Choroid plexus epithelial cell (primary cell): Measurements from ENCODE around the gene FAM25G.

ENCODE experiments used
- DNase-seq: peaks from one replicate; pipeline ENCODE4 v3.0.0-alpha.2; 2010; ENCODE audit warnings: low read depth
- H3K4me3 ChIP-seq: 2 replicates; pipeline ENCODE4 v1.5.1; 2011; ENCODE audit warnings: low read depth, mild to moderate bottlenecking, control low read depth, low read length, moderate library complexity
- TF ChIP-seq, protein P1 (sequence below): conservative IDR thresholded peaks from 2 replicates; pipeline ENCODE4 v1.5.1; 2011; ENCODE audit warnings: low read depth, mild to moderate bottlenecking, control low read depth, inconsistent platforms, low read length, moderate library complexity

FAM25G gene

DNA sequence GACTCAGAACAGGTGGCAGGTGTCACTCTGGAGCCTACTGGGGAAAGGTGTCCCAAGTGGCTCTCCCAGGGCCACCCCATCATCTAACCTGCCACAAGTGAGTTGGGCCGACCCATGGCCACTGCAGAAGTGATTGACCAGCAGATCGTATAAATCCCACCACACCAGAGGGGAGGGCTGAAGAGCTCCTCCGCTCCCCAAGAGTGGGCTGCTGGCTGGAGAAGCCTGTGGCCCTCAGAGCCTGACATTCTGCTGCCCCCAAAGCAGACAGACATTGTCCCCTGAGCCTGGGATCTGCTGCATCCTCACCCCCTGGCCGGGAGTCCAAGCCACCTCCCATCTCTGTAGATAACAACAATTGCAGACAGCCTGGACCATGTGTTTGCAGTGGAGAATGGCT lies 44.3 kb downstream of the FAM25G start:
- no peak for DNase-seq
- TF ChIP-seq, protein P1, sequence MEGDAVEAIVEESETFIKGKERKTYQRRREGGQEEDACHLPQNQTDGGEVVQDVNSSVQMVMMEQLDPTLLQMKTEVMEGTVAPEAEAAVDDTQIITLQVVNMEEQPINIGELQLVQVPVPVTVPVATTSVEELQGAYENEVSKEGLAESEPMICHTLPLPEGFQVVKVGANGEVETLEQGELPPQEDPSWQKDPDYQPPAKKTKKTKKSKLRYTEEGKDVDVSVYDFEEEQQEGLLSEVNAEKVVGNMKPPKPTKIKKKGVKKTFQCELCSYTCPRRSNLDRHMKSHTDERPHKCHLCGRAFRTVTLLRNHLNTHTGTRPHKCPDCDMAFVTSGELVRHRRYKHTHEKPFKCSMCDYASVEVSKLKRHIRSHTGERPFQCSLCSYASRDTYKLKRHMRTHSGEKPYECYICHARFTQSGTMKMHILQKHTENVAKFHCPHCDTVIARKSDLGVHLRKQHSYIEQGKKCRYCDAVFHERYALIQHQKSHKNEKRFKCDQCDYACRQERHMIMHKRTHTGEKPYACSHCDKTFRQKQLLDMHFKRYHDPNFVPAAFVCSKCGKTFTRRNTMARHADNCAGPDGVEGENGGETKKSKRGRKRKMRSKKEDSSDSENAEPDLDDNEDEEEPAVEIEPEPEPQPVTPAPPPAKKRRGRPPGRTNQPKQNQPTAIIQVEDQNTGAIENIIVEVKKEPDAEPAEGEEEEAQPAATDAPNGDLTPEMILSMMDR: no peak
- no peak overlapping the region for H3K4me3 ChIP-seq

DNA sequence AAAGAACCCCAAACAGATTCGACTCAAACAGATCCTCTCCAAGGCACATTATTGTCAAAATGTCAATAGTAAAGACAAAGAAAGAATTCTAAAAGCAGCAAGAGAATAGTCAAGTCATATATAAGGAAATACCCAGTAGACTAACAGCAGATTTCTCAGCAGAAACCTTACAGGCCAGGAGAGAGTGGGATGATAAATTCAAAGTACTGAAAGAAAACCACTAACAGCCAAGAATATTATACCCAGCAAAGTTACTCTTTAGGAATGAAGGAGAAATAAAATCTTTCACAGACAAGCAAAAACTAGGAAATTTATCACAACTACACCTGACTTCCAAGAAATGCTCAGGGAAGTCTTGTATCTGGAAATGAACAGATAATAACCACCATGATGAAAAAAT lies 45.8 kb downstream of the FAM25G start:
- H3K4me3 ChIP-seq: no peak overlapping the region
- no peak for DNase-seq
- TF ChIP-seq, protein P1: no peak

DNA sequence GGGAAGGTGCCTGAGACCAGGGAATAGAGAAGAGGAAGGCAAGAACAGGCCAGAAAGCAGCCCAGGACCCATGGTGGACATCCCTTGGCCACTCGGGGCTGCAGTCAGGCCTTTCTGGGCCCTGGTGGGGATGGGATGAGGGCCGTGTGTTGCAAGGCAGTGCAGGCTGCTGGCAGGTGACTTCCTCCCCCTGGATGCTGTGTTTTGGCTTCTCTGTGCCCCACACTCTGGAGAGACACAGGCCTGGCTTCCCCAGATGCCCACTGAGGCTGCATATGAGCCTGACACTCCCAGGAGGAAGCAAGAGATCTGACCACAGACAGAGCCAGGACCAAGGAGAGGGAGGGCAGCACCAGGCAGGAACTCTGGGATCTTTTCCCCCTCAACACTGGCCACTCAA lies 47.5 kb downstream of the FAM25G start:
- DNase-seq: no peak
- TF ChIP-seq, protein P1: no peak
- H3K4me3 ChIP-seq: no peak overlapping the region

DNA sequence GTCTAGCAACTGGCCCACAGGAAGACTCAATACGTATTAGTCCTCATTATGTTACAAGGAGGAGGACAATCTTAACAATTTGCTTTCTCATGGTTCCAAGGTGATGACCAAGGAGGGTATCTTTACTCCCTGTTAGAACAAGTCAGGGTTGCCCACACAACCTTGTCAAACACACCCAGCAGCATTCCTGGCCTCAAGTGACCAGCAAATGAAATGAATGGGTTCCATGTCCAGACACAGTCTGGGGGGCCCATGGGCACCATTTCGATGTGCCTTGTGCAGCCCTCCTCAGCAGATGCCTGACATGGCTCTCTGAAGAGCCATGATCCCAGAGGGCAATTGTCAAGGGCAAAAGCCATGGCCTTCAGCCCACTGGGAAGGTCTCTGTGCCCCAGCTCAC lies 48.4 kb downstream of the FAM25G start:
- TF ChIP-seq, protein P1: no peak
- H3K4me3 ChIP-seq: no peak overlapping the region
- no peak for DNase-seq

DNA sequence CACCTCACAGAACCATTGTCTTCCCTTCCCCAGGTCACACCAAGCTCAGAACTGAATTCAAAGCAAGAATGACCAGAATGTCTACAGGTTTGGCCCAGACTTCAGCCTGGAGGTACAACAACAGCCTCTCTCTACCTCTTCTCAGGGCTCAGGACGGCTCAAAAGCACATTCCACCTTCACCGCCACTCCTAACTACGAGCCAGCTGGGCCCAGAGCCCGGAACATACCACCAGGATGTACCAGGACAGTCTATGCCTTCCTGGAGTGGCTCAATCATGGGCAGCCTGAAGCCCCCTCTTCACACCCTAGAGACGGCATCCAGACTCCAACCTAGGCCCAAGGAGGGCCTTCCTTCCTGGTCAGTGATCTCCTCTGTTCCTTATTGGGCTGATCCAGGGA lies 49.1 kb downstream of the FAM25G start:
- no peak for DNase-seq
- TF ChIP-seq, protein P1: no peak

DNA sequence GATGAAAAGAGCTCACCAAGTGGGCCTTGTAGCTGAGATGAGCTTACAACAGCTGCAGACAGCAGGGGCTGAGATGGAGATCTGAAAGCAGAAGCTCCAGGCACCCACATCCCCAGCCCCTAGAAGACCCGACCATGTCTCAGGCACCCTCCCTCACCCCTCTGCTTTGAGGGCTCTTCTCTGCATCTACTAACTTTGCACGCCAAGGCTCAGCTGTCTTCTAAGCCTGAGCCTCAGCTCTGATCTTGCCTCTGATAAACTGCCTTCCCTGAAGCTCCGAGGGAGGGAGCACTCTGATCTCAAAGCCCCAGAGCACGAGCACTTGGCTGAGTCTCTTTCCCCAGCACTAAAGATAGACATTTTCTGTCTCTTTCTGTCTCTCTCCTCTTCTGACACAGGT lies 49.6 kb downstream of the FAM25G start:
- no peak for DNase-seq
- no peak overlapping the region for H3K4me3 ChIP-seq
- TF ChIP-seq, protein P1: no peak

More for the DNA sequence above, 49.1 kb downstream of the FAM25G start:
- H3K4me3 ChIP-seq: no peak overlapping the region

DNA sequence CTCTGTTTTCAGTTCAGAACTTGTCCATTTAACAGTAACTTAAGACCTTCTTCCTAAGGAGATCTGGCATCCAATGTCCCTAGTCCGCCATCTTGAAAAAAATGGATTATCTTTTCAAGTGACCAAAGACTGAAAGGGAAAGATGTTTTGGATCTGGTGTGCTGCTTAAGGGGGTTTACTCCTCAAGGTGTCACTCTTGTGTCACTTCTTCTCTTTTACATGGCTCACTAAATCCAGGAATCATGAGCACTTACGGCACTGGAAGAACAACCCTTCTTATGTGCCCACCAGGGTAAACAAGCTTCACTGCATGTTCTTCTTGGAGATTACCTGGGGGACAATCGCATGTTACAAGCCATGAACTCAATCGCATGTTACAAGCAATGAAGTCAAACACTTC lies 51.3 kb downstream of the FAM25G start:
- DNase-seq: no peak
- H3K4me3 ChIP-seq: no peak overlapping the region
- TF ChIP-seq, protein P1: no peak
